GM12865 (cell line): ENCODE results near the gene ZBTB16.
A peak's percentile ranks its signal among the peaks of the same experiment; 100 is the strongest.

Experiments
- DNase-seq: peaks from one replicate; pipeline ENCODE4 v3.0.0; 2010; ENCODE audit warnings: low read depth
- H3K4me3 ChIP-seq: 2 replicates; pipeline ENCODE4 v1.5.1; 2011; ENCODE audit warnings: mild to moderate bottlenecking, low read depth, low read length, control low read depth
- CTCF ChIP-seq: IDR thresholded peaks from 2 replicates; pipeline ENCODE4 v1.5.1; 2011; ENCODE audit warnings: low read length, control low read depth, low read depth, inconsistent platforms; ENCODE audit not compliant: insufficient read depth; ENCODE audit errors: missing control alignments

The ZBTB16 gene

GRCh38 chr11:114019046-114019445, 40.5 kb upstream of the ZBTB16 start:
- H3K4me3 ChIP-seq = no peak overlapping the region
- DNase-seq = no peak
- no peak for TF ChIP-seq CTCF

GRCh38 chr11:114019574-114019973, 39.9 kb upstream of the ZBTB16 start:
- DNase-seq = no peak
- no peak overlapping the region for H3K4me3 ChIP-seq
- no peak for TF ChIP-seq CTCF

- no peak for TF ChIP-seq CTCF
- no peak overlapping the region for H3K4me3 ChIP-seq
- no peak for DNase-seq
Measured at GRCh38 chr11:114025329-114025907, 34.1 kb upstream of the ZBTB16 start.

GRCh38 chr11:114026355-114026754, 33.2 kb upstream of the ZBTB16 start:
- peak; percentile 18 for DNase-seq

GRCh38 chr11:114027391-114027790, 32.1 kb upstream of the ZBTB16 start:
- no peak for TF ChIP-seq CTCF
- no peak overlapping the region for H3K4me3 ChIP-seq
- DNase-seq = no peak

More at GRCh38 chr11:114026355-114026754, 33.2 kb upstream of the ZBTB16 start:
- no peak overlapping the region for H3K4me3 ChIP-seq
- TF ChIP-seq CTCF = no peak

- no peak for DNase-seq
- no peak for TF ChIP-seq CTCF
- H3K4me3 ChIP-seq = no peak overlapping the region
Measured at GRCh38 chr11:114027926-114028325, 31.6 kb upstream of the ZBTB16 start.
